Endometrial microvascular endothelial cells (primary cell): ENCODE measurements around the gene LACRT. TPM values are rescaled to one million over a fixed set of nuclear protein-coding genes. Genes with fewer than 3 reads are reported as not detected.
"Not testable (repeated sequence)": the region's sequence is repeated elsewhere in the genome, so short reads cannot be mapped to it uniquely, and the experiment has no call there.

Source experiments
- in situ Hi-C: cut with HindIII; loops from 2 replicates; pipeline ENCODE4 v1.10.0; 2017; ENCODE audit warnings: low sequenced_read_pairs, low pct_unique_long_range_greater_than_20kb; ENCODE audit errors: inconsistent ontology term
- total RNA-seq: library from RNA; depleted of rRNA; stranded (reverse); fragments of >200 nt; gene quantifications from one replicate; pipeline ENCODE4 v1.2.3, GENCODE V29; 2015; ENCODE audit errors: inconsistent ontology term

The LACRT gene
- not detected for total RNA-seq

GRCh38 chr12:54634795-54635194 is at the start of gene LACRT:
LACRT (minus strand) TSS chr12:54634895; CDS start chr12:54634841, 54 bp downstream.
- in situ Hi-C loops: no loop called here

- in situ Hi-C loops: no loop called here
Observed at GRCh38 chr12:54683398-54683797, 48.7 kb upstream of the LACRT start.

- in situ Hi-C loops: no loop called here
Observed at GRCh38 chr12:54682674-54683073, 48.0 kb upstream of the LACRT start.

- in situ Hi-C loops: no loop called here
Observed at GRCh38 chr12:54680374-54680773, 45.7 kb upstream of the LACRT start.

GRCh38 chr12:54678131-54678530 is 43.4 kb upstream of the LACRT start:
- in situ Hi-C loops: no loop called here

GRCh38 chr12:54667945-54668344 is 33.2 kb upstream of the LACRT start:
- in situ Hi-C loops: no loop called here

GRCh38 chr12:54666008-54666407 is 31.3 kb upstream of the LACRT start:
- in situ Hi-C loops: no loop called here

- in situ Hi-C loops: not testable (repeated sequence)
Observed at GRCh38 chr12:54665022-54665635, 30.4 kb upstream of the LACRT start.

- in situ Hi-C loops: no loop called here
Observed at GRCh38 chr12:54663603-54664002, 28.9 kb upstream of the LACRT start.

GRCh38 chr12:54662026-54662425 is 27.3 kb upstream of the LACRT start:
- in situ Hi-C loops: no loop called here

- in situ Hi-C loops: no loop called here
Observed at GRCh38 chr12:54661048-54661447, 26.4 kb upstream of the LACRT start.

GRCh38 chr12:54660320-54660962 is 25.7 kb upstream of the LACRT start:
- in situ Hi-C loops: no loop called here

- in situ Hi-C loops: no loop called here
Observed at GRCh38 chr12:54658306-54659264, 23.9 kb upstream of the LACRT start.

GRCh38 chr12:54657105-54657607 is 22.5 kb upstream of the LACRT start:
- in situ Hi-C loops: no loop called here

- in situ Hi-C loops: no loop called here
Observed at GRCh38 chr12:54654926-54655325, 20.2 kb upstream of the LACRT start.

GRCh38 chr12:54653025-54653424 is 18.3 kb upstream of the LACRT start:
- in situ Hi-C loops: no loop called here

GRCh38 chr12:54650889-54651288 is 16.2 kb upstream of the LACRT start:
- in situ Hi-C loops: no loop called here

GRCh38 chr12:54650409-54650808 is 15.7 kb upstream of the LACRT start:
- in situ Hi-C loops: no loop called here

GRCh38 chr12:54649825-54650224 is 15.1 kb upstream of the LACRT start:
- in situ Hi-C loops: no loop called here
